ENCODE data around the gene TM4SF1.

Gene TM4SF1

GRCh38 chr3:149417174-149417573 lies 39.7 kb upstream of the TM4SF1 start:
- TF ChIP-seq, protein P1, sequence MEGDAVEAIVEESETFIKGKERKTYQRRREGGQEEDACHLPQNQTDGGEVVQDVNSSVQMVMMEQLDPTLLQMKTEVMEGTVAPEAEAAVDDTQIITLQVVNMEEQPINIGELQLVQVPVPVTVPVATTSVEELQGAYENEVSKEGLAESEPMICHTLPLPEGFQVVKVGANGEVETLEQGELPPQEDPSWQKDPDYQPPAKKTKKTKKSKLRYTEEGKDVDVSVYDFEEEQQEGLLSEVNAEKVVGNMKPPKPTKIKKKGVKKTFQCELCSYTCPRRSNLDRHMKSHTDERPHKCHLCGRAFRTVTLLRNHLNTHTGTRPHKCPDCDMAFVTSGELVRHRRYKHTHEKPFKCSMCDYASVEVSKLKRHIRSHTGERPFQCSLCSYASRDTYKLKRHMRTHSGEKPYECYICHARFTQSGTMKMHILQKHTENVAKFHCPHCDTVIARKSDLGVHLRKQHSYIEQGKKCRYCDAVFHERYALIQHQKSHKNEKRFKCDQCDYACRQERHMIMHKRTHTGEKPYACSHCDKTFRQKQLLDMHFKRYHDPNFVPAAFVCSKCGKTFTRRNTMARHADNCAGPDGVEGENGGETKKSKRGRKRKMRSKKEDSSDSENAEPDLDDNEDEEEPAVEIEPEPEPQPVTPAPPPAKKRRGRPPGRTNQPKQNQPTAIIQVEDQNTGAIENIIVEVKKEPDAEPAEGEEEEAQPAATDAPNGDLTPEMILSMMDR (IDR thresholded peaks at IDR 0.05; ENCODE audit: insufficient read depth, low read depth, low read length, missing control alignments) = no peak
- no peak for DNase-seq (ENCODE audit: low read depth)
- no peak overlapping the region for H3K4me3 ChIP-seq (ENCODE audit: low read length)

DNA sequence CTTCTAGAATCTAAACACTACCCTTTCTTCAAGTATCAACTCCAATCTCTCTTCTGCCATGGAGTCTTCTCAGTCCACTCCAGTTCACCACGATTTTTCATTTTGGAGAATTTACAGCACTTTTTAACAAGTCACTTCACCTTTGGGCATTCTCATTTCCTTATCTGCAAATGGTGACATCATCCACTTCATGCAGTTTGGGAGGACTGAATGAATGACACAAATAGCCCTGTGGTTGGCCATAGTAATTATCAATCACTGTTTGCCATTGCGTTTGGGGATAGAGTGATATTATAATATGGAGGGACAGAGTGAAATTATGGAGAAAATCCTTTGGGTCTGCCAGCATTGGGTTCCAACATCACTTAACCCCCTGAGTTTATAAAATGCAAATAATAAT lies 38.0 kb upstream of the TM4SF1 start:
- TF ChIP-seq, protein P1 (IDR thresholded peaks at IDR 0.05; ENCODE audit: insufficient read depth, low read depth, low read length, missing control alignments) = no peak
- DNase-seq (ENCODE audit: low read depth) = no peak
- H3K4me3 ChIP-seq (ENCODE audit: low read length) = no peak overlapping the region

DNA sequence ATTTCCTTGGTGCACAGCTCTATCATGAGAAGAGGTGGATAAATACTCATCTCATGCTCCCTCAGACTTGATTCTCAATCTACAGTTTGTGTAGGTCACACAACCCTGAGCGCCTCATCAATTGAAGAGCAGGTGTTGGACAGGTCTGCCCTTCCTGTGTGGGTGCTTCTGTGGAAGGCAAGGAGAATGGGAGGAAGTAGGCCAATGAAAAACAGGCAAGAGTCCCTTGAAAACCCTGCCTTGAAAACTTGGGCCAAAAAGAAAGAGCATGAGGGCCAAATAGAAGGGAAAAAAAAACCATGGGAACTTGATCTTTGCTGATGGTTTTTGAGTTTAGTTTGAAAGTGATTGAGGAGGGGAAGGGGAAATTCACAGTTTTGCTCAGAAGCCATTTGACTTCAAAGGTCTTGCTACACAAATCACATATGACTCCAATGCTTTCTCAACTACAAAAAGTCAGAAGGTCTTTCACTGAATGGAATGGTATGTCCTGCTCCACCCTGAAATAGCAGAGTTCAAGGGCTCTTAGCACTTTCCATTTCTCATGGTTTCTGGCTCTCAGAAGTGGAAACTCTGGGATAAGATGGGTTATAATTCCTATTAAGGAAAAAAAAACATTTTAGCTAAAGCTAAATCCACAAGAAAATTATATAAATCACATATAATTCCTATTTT lies 37.2 kb upstream of the TM4SF1 start:
- no peak overlapping the region for H3K4me3 ChIP-seq (ENCODE audit: low read length)
- TF ChIP-seq, protein P1 (IDR thresholded peaks at IDR 0.05; ENCODE audit: insufficient read depth, low read depth, low read length, missing control alignments) = no peak
- no peak for DNase-seq (ENCODE audit: low read depth)

- H3K4me3 ChIP-seq (ENCODE audit: low read length) = no peak overlapping the region
- TF ChIP-seq, protein P1 (IDR thresholded peaks at IDR 0.05; ENCODE audit: insufficient read depth, low read depth, low read length, missing control alignments) = no peak
- DNase-seq (ENCODE audit: low read depth) = no peak
Observed at GRCh38 chr3:149411583-149411982, 34.1 kb upstream of the TM4SF1 start.

GRCh38 chr3:149409351-149409750 lies 31.9 kb upstream of the TM4SF1 start:
- DNase-seq (ENCODE audit: low read depth) = no peak
- TF ChIP-seq, protein P1 (IDR thresholded peaks at IDR 0.05; ENCODE audit: insufficient read depth, low read depth, low read length, missing control alignments) = no peak
- no peak overlapping the region for H3K4me3 ChIP-seq (ENCODE audit: low read length)

DNA sequence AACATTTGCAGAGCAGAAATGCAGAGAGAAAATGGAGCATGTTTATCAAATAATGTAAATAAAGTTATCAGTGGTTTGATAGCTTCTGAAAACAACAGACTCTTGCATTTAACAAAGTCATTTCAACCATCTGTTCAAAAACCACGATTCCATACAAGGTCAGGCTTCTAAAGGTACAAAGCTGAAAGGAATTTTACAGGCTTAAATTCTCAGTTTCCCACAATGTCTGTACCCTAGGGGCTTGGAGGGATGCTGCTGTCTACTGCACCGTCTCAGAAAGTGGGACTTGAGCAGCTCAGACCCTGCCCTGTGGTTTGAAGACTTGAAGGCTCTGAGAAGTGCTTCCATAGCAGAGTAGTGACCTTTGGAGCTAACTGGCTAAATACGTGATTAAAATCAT lies 30.4 kb upstream of the TM4SF1 start:
- DNase-seq (ENCODE audit: low read depth) = no peak
- H3K4me3 ChIP-seq (ENCODE audit: low read length) = no peak overlapping the region
- TF ChIP-seq, protein P1 (IDR thresholded peaks at IDR 0.05; ENCODE audit: insufficient read depth, low read depth, low read length, missing control alignments) = no peak

DNA sequence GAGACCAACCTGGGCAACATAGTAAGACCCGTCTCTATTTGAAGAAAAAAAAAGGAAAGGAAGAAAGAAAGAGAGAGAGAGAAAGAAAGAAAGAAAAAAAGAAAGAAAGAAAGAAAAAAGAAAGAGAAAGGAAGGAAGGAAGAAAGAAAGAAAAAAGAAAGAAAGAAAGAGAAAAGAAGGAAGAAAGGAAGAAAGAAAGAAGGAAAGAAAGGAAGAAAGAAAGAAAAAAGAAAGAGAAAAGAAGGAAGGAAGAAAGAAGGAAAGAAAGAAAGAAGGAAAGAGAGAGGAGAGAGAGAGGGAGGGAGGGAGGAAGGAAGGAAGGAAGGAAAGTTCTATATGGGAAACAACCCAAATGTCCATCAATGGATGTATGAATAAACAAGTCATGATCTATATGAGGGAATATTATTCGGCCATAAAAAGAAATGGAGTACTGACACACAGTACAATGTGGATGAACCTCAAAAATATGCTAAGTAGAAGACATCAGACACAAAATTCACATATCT lies 28.8 kb upstream of the TM4SF1 start:
- TF ChIP-seq, protein P1 (IDR thresholded peaks at IDR 0.05; ENCODE audit: insufficient read depth, low read depth, low read length, missing control alignments) = no peak
- H3K4me3 ChIP-seq (ENCODE audit: low read length) = no peak overlapping the region
- no peak for DNase-seq (ENCODE audit: low read depth)

Data from epithelial cell of esophagus (primary cell).